ENCODE data around the gene TLCD1. TPM values are rescaled to one million over a fixed set of nuclear protein-coding genes. Genes with fewer than 3 reads are reported as not detected.

The TLCD1 gene
- total and polyA plus RNA-seq, 2 donors from 2014 or later = 25.3 to 30.0 TPM

DNA sequence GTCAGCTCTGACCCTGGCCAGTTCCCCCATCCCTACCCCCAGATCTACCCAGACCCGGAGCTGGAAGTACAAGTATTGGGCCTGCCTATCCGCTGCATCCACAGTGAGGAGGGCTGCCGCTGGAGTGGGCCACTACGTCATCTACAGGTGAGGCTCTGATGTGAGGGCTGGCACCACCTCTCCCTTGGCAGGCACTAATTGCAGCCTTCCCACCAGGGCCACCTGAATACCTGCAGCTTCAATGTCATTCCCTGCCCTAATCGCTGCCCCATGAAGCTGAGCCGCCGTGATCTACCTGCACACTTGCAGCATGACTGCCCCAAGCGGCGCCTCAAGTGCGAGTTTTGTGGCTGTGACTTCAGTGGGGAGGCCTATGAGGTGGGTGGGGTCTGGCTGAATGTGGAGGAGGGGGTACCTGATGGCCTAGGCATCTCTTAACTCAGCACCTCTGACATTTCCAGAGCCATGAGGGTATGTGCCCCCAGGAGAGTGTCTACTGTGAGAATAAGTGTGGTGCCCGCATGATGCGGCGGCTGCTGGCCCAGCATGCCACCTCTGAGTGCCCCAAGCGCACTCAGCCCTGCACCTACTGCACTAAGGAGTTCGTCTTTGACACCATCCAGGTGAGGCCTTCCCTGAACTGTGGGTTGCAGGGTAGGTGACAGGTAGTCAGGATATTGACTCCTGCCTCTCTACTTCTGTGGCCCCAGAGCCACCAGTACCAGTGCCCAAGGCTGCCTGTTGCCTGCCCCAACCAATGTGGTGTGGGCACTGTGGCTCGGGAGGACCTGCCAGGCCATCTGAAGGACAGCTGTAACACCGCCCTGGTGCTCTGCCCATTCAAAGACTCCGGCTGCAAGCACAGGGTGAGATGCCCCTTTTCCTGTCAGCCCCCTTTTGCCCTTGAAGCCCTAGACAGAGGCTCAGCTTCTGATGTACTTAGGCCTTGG, 22.0 kb upstream of the TLCD1 start:
- Histone ChIP-seq H3K9ac (ENCODE audit: low read length in 3 of 3) (peak overlapping the region in 1 of 3 donors; percentile 46), H3K9me3 (ENCODE audit: control insufficient read depth in 2 of 3, insufficient read depth in 1 of 3, low read length in 3 of 3) (no peaks in the 10 kb centered on the region), H3K27ac (ENCODE audit: low read depth in 2 of 2, low read length in 2 of 2) (peak overlapping the region in 1 of 2 donors; percentile 95), H3K4me1 (ENCODE audit: control insufficient read depth in 2 of 3, insufficient read depth in 2 of 3, low read depth in 1 of 3, low read length in 3 of 3) (peaks cover 3 to 58% (median 42%) of the 10 kb centered on the region in 3 donors), H3K4me3 (ENCODE audit: low read length in 3 of 3) (peak overlapping the region in 1 of 3 donors; percentile 97), H3K27me3 (ENCODE audit: control insufficient read depth, insufficient read depth, low read length) (no peaks in the 10 kb centered on the region), H3K36me3 (ENCODE audit: control insufficient read depth in 2 of 3, insufficient read depth in 3 of 3, low read length in 3 of 3) (peaks cover 10 to 36% (median 14%) of the 10 kb centered on the region in 3 donors)
- intact Hi-C loops (cut with DNase I) = no loop called here
- FAIRE-seq (no peak), DNase-seq (peak in 2 of 5 donors; percentile 44 to 71)
- TF ChIP-seq, protein P1, sequence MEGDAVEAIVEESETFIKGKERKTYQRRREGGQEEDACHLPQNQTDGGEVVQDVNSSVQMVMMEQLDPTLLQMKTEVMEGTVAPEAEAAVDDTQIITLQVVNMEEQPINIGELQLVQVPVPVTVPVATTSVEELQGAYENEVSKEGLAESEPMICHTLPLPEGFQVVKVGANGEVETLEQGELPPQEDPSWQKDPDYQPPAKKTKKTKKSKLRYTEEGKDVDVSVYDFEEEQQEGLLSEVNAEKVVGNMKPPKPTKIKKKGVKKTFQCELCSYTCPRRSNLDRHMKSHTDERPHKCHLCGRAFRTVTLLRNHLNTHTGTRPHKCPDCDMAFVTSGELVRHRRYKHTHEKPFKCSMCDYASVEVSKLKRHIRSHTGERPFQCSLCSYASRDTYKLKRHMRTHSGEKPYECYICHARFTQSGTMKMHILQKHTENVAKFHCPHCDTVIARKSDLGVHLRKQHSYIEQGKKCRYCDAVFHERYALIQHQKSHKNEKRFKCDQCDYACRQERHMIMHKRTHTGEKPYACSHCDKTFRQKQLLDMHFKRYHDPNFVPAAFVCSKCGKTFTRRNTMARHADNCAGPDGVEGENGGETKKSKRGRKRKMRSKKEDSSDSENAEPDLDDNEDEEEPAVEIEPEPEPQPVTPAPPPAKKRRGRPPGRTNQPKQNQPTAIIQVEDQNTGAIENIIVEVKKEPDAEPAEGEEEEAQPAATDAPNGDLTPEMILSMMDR (IDR thresholded peaks at IDR 0.05; ENCODE audit: borderline replicate concordance, extremely low read depth, insufficient read depth) = no peak

DNA sequence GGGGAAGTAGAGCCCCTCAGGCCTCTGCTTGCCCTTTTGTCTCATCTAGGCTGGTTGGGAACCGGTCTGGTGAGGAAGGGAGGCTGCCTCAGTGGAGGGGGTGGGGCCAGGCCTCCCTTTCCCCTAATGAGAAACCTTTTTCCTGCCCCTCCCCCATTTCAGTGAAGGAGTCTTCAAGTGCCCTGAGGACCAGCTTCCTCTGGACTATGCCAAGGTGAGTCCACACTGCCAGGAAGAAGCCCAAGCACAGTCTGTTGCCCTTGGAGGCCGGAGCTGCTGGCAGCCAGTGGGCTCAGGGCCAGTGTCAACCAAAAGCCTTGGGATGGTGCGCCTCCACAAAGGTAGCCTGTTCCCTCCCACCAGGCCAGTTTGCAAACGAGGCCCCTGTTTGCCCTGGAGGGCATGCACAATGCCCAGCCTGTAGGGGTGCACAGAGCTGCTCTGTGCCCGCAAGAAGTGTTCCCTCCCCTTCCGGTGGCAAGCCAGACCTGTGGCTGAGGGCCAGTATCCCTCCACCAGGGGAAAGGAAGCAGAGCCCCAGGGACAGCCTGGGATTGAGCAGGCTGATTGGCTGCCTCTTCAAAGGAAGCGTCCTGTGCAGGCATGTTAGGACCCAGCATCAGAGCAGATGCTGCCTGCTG, 21.1 kb upstream of the TLCD1 start:
- intact Hi-C loops (cut with DNase I) = no loop called here
- peaks cover 3 to 59% (median 42%) of the 10 kb centered on the region in 3 donors for H3K4me1 ChIP-seq (ENCODE audit: control insufficient read depth in 2 of 3, insufficient read depth in 2 of 3, low read depth in 1 of 3, low read length in 3 of 3)
- peak overlapping the region in 1 of 3 donors; percentile 97 for H3K4me3 ChIP-seq (ENCODE audit: low read length in 3 of 3)
- DNase-seq (peak in 2 of 5 donors; percentile 46 to 92), FAIRE-seq (no peak)
- peak overlapping the region in 1 of 3 donors; percentile 98 for H3K9ac ChIP-seq (ENCODE audit: low read length in 3 of 3)
- peaks cover 10 to 36% (median 11%) of the 10 kb centered on the region in 3 donors for H3K36me3 ChIP-seq (ENCODE audit: control insufficient read depth in 2 of 3, insufficient read depth in 3 of 3, low read length in 3 of 3)
- TF ChIP-seq, protein P1 (IDR thresholded peaks at IDR 0.05; ENCODE audit: borderline replicate concordance, extremely low read depth, insufficient read depth) = no peak
- peak overlapping the region; percentile 95 to 96 for H3K27ac ChIP-seq (ENCODE audit: low read depth in 2 of 2, low read length in 2 of 2)
- no peaks in the 10 kb centered on the region for H3K27me3 ChIP-seq (ENCODE audit: control insufficient read depth, insufficient read depth, low read length)
- no peaks in the 10 kb centered on the region for H3K9me3 ChIP-seq (ENCODE audit: control insufficient read depth in 2 of 3, insufficient read depth in 1 of 3, low read length in 3 of 3)

DNA sequence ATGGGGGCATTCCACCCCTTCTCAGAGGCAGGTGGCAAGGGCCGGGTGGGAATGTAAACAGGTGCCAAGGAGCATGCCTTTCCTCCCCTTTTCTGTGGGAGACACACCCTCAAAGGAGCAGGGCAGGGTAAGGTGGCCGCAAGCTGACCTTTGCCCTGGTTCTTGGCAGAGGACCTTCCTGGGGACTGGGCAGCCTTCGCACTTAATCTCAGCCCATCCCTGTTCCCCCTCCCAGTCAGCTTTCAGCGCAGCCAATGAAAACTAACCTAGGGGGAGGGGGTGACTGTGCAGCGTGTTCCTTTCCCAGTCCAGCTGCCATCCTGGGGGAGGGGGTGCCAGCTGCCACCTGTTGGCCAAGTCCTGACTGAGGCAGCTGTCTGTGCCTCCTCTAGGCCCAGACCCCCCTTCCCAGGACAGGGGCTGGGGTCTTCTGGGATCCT, 20.6 kb upstream of the TLCD1 start:
- intact Hi-C loops (cut with DNase I) = no loop called here
- peaks cover 3 to 59% (median 42%) of the 10 kb centered on the region in 3 donors for H3K4me1 ChIP-seq (ENCODE audit: control insufficient read depth in 2 of 3, insufficient read depth in 2 of 3, low read depth in 1 of 3, low read length in 3 of 3)
- no peaks in the 10 kb centered on the region for H3K27me3 ChIP-seq (ENCODE audit: control insufficient read depth, insufficient read depth, low read length)
- H3K9ac ChIP-seq (ENCODE audit: low read length in 3 of 3) = peak overlapping the region in 1 of 3 donors; percentile 98
- H3K27ac ChIP-seq (ENCODE audit: low read depth in 2 of 2, low read length in 2 of 2) = peak overlapping the region; percentile 95 to 96
- no peaks in the 10 kb centered on the region for H3K9me3 ChIP-seq (ENCODE audit: control insufficient read depth in 2 of 3, insufficient read depth in 1 of 3, low read length in 3 of 3)
- H3K36me3 ChIP-seq (ENCODE audit: control insufficient read depth in 2 of 3, insufficient read depth in 3 of 3, low read length in 3 of 3) = peaks cover 10 to 36% (median 11%) of the 10 kb centered on the region in 3 donors
- DNase-seq (peak; percentile 55 to 91 (median 76)), FAIRE-seq (no peak)
- TF ChIP-seq, protein P1 (IDR thresholded peaks at IDR 0.05; ENCODE audit: borderline replicate concordance, extremely low read depth, insufficient read depth) = no peak
- H3K4me3 ChIP-seq (ENCODE audit: low read length in 3 of 3) = peak overlapping the region in 2 of 3 donors; percentile 36 to 97

Measured in kidney (tissue), 14 donors.